Measurements from ENCODE around the gene CSNK1A1.
A peak's percentile ranks its signal among the peaks of the same experiment; 100 is the strongest.

DNA sequence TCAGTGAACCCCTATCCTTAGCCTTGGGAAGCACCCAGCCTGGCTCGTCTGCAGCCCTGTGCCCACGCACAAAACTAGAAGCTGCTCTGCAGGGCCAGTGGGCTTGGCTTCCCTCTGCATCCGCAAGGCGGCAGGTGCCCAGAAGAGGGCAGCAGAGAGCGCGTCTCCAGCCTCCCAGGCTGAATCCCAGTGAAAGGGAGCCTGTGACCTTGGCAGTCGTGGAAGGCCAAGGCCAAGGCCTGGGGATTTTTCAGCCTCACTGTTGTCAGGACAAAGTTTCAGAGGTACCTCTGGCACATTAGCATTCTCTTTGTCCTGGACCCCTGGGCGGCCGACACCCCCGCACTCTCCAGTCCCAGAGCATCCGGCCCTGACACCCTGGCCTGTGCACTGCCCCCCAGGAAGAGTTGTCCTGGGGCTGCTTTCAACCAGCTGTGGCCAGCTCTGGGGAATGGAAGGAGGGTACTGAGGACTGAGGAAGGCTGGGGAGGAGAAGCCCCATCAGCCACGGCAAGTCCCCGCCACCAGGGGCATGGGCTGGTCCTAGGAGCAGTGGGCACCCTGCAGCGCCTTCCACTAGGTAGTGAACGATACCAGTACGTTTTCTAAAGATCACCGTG is 108.6 kb downstream of the CSNK1A1 start:
- TF ChIP-seq, protein P1, sequence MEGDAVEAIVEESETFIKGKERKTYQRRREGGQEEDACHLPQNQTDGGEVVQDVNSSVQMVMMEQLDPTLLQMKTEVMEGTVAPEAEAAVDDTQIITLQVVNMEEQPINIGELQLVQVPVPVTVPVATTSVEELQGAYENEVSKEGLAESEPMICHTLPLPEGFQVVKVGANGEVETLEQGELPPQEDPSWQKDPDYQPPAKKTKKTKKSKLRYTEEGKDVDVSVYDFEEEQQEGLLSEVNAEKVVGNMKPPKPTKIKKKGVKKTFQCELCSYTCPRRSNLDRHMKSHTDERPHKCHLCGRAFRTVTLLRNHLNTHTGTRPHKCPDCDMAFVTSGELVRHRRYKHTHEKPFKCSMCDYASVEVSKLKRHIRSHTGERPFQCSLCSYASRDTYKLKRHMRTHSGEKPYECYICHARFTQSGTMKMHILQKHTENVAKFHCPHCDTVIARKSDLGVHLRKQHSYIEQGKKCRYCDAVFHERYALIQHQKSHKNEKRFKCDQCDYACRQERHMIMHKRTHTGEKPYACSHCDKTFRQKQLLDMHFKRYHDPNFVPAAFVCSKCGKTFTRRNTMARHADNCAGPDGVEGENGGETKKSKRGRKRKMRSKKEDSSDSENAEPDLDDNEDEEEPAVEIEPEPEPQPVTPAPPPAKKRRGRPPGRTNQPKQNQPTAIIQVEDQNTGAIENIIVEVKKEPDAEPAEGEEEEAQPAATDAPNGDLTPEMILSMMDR (conservative IDR thresholded peaks at IDR 0.05; ENCODE audit: low read length), result peak; percentile 88
- TF ChIP-seq EZH2phosphoT487 (IDR thresholded peaks at IDR 0.05; ENCODE audit: borderline replicate concordance, low read depth, low read length), result no peak
